DMS79 (cell line): ENCODE data around the gene AKIRIN2.
"Not testable (repeated sequence)": the region's sequence is repeated elsewhere in the genome, so short reads cannot be mapped to it uniquely, and the experiment has no call there.

ENCODE experiments used
- DNase-seq: peaks from one replicate; lab custom pipeline; 2025; lab: John Stamatoyannopoulos, UW

The AKIRIN2 gene

GRCh38 chr6:87687893-87688292 is 14.1 kb downstream of the AKIRIN2 start:
- not testable (repeated sequence) for DNase-seq

GRCh38 chr6:87687296-87687695 is 14.7 kb downstream of the AKIRIN2 start:
- peak; percentile 58 for DNase-seq

GRCh38 chr6:87686636-87687205 is 15.3 kb downstream of the AKIRIN2 start:
- not testable (repeated sequence) for DNase-seq

- DNase-seq: no peak
These were observed 17.0 kb downstream of the AKIRIN2 start for GRCh38 chr6:87684895-87685654.

- no peak for DNase-seq
These were observed 18.1 kb downstream of the AKIRIN2 start for GRCh38 chr6:87683890-87684289.

GRCh38 chr6:87682310-87682709 is 19.7 kb downstream of the AKIRIN2 start:
- DNase-seq: no peak

GRCh38 chr6:87675004-87675681 is 26.9 kb downstream of the AKIRIN2 start:
- peak; percentile 48 for DNase-seq

- DNase-seq: no peak
These were observed 27.7 kb downstream of the AKIRIN2 start for GRCh38 chr6:87674290-87674689.

- DNase-seq: no peak
These were observed 28.8 kb downstream of the AKIRIN2 start for GRCh38 chr6:87673237-87673636.

GRCh38 chr6:87672641-87673040 is 29.4 kb downstream of the AKIRIN2 start:
- no peak for DNase-seq

GRCh38 chr6:87671555-87672029 is 30.4 kb downstream of the AKIRIN2 start:
- DNase-seq: no peak

- no peak for DNase-seq
These were observed 31.3 kb downstream of the AKIRIN2 start for GRCh38 chr6:87670707-87671106.

GRCh38 chr6:87669051-87669450 is 33.0 kb downstream of the AKIRIN2 start:
- DNase-seq: no peak

GRCh38 chr6:87668013-87668412 is 34.0 kb downstream of the AKIRIN2 start:
- no peak for DNase-seq

- DNase-seq: no peak
These were observed 35.0 kb downstream of the AKIRIN2 start for GRCh38 chr6:87667032-87667431.

GRCh38 chr6:87664921-87665485 is 37.0 kb downstream of the AKIRIN2 start:
- no peak for DNase-seq

GRCh38 chr6:87663434-87663833 is 38.6 kb downstream of the AKIRIN2 start:
- no peak for DNase-seq

GRCh38 chr6:87661503-87661902 is 40.5 kb downstream of the AKIRIN2 start:
- no peak for DNase-seq

GRCh38 chr6:87661016-87661415 is 41.0 kb downstream of the AKIRIN2 start:
- DNase-seq: no peak

- no peak for DNase-seq
These were observed 41.7 kb downstream of the AKIRIN2 start for GRCh38 chr6:87660226-87660911.

GRCh38 chr6:87658516-87658915 is 43.5 kb downstream of the AKIRIN2 start:
- DNase-seq: no peak

- no peak for DNase-seq
These were observed 45.2 kb downstream of the AKIRIN2 start for GRCh38 chr6:87656857-87657256.
